ENCODE measurements around the gene UAP1L1.

UAP1L1 gene

GRCh38 chr9:137039611-137040366 lies 37.5 kb upstream of the UAP1L1 start:
- CTCF ChIA-PET = interaction anchor here (1.3 to 6.6 kb wide), 3 partner anchors 10 to 252 kb away, joined by 3 to 101 read pairs (median 26); partner anchors contain the start of gene TMEM141
- DNase-seq (ENCODE audit: low read depth, low spot score) = no peak

DNA sequence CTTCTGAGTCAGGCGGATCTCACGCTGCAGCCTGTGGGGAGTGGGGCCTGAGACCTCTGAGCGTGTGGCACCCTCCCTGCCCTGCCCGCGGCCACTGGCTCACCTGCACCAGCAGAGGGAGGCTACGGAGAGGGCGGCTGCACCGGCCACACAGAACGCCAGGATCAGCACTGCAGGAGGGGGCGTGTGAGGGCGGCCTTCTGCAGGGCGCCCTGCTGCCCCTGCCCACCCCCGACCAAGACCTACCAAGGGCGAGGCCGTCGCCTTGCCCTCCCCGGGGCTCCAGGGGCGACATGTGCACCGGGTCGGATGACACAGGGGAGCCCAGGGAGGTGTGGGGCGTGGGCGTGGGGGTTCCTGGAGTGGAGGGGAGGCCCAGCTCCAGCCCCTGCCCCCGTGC lies 36.7 kb upstream of the UAP1L1 start:
- DNase-seq (ENCODE audit: low read depth, low spot score) = no peak
- POLR2A ChIA-PET = no interaction called here
- CTCF ChIA-PET = interaction anchor here (0.8 to 4.4 kb wide), 3 partner anchors 9 to 23 kb away, joined by 3 to 26 read pairs (median 5); partner anchors contain the start of gene FUT7
- no peak for TF ChIP-seq CTCF (IDR thresholded peaks at IDR 0.05; ENCODE audit: insufficient read depth, low read length, missing control alignments)
- no peak overlapping the region for H3K4me3 ChIP-seq (ENCODE audit: low read depth, low read length)

More at GRCh38 chr9:137039611-137040366, 37.5 kb upstream of the UAP1L1 start:
- POLR2A ChIA-PET = no interaction called here
- no peak for TF ChIP-seq CTCF (IDR thresholded peaks at IDR 0.05; ENCODE audit: insufficient read depth, low read length, missing control alignments)
- H3K4me3 ChIP-seq (ENCODE audit: low read depth, low read length) = no peak overlapping the region

DNA sequence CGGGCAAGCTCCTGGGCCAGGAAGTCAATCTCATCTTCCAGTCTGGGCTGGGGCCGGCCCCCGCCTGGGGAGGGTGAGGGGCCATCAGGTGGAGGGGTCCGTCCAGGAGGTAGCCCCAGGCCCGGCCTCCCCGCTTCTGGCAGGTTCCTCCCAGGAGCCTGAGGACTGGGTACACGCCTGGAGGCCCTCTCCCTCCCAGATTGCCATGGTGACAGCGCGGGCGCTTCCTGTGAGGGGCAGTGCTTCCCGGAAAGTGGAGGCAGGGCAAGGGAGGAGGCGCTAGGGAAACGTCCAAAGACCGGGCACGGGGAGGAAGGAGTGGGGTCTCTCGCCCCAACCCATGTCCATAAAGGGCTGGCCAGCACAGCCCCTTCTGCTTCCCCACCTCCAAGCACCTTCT lies 36.2 kb upstream of the UAP1L1 start:
- POLR2A ChIA-PET = no interaction called here
- DNase-seq (ENCODE audit: low read depth, low spot score) = no peak
- no peak overlapping the region for H3K4me3 ChIP-seq (ENCODE audit: low read depth, low read length)
- no peak for TF ChIP-seq CTCF (IDR thresholded peaks at IDR 0.05; ENCODE audit: insufficient read depth, low read length, missing control alignments)
- CTCF ChIA-PET = interaction anchor here (0.8 to 4.4 kb wide), 3 partner anchors 10 to 23 kb away, joined by 3 to 26 read pairs (median 5); partner anchors contain the start of gene FUT7

DNA sequence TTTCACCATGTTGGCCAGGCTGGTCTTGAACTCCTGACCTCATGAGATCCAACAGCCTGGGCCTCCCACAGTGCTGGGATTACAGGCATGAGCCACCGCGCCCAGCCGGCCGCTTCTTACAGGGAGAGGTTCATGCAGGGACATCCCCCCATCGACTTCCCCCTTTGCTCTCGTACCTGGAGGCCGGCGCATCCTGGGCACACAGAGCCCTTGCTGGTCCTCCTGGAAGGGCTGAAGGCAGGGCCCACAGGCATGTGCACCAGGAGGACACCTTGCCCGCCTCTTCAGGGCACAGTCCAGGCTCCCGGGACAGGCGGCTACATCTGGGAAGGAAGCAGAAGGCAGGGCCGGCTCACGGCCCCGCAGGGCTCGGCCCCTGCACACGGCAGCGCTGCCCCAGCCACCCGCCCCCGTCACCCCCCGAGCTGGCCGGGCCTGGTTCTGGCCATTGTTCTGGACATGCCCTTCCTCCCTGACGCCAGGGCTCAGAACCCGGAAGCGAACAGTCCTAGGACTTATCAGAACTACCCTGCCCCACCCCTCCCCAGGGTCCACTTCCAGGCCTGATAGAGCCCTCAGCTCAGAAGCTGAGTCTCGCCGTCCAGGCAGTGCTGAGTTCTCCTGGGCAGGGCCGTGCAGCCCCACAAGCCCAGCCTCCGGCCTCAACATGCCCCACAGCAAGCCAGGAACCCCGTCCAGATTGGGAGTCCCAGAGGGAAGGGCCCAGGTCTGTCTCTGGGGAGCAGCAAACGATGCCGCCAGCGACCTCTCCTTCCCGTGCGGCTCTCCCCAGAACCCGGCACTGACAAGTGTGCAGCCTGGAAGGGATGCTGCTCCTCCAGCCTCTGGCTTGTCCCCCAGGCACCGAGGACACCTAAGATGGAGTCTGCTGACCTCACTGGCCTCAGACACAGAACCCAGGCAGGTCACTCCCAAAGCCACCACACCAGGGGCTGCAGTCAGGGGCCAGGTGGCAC lies 34.3 kb upstream of the UAP1L1 start:
- H3K4me3 ChIP-seq (ENCODE audit: low read depth, low read length) = no peak overlapping the region
- POLR2A ChIA-PET = no interaction called here
- no peak for TF ChIP-seq CTCF (IDR thresholded peaks at IDR 0.05; ENCODE audit: insufficient read depth, low read length, missing control alignments)
- CTCF ChIA-PET = interaction anchor here (0.6 to 4.4 kb wide), 8 partner anchors 8 to 24 kb away, joined by 3 to 36 read pairs (median 6); partner anchors contain the start of genes ABCA2 and FUT7
- no peak for DNase-seq (ENCODE audit: low read depth, low spot score)

DNA sequence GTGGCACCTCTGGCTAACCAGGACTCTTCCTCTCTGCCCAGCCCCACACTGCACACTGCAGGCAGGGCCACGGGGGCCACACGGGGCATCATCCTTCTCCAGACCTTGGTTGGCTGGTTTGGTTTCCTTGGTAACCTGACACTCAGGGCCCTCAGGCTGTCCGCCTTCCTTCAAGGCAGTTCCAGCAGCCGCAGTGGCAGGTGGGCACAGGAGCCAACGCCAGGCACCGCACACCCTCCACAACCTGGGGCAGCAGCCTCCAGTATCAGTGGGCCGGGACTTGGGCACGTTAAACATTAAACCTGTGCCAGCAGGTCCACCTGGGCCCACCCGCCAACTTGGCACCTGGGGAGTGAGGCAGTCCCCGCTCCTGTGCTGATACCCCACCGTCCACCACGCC lies 33.3 kb upstream of the UAP1L1 start:
- no peak overlapping the region for H3K4me3 ChIP-seq (ENCODE audit: low read depth, low read length)
- POLR2A ChIA-PET = no interaction called here
- CTCF ChIA-PET = interaction anchor here (0.6 to 2.6 kb wide), 10 partner anchors 9 to 96 kb away, joined by 3 to 36 read pairs (median 6); partner anchors contain the start of genes ABCA2, FUT7 and SAPCD2
- no peak for DNase-seq (ENCODE audit: low read depth, low spot score)
- TF ChIP-seq CTCF (IDR thresholded peaks at IDR 0.05; ENCODE audit: insufficient read depth, low read length, missing control alignments) = no peak

Measured in AG04449 (cell line).